Neutrophil (primary cell): ENCODE measurements around the gene TRIL.

ENCODE experiments used
- H3K27ac ChIP-seq: fragments of 200-600 bp; sonication (generic); 2 replicates; pipeline ENCODE4 v1.5.1; 2016; ENCODE audit warnings: mild to moderate bottlenecking, moderate library complexity
- H3K27me3 ChIP-seq: fragments of 200-600 bp; sonication (generic); 2 replicates; pipeline ENCODE4 v1.6.0; 2016; ENCODE audit warnings: mild to moderate bottlenecking
- H3K36me3 ChIP-seq: fragments of 200-600 bp; sonication (generic); 2 replicates; pipeline ENCODE4 v1.5.1; 2017
- H3K4me1 ChIP-seq, 2 experiments: fragments of 200-600 bp in 1 of 2; sonication (generic) in 1 of 2; 1 replicate in 1 of 2; 2 replicates in 1 of 2; pipeline versions ENCODE4 v1.5.1 to v1.6.1; 2013 to 2016; ENCODE audit warnings: low read depth in 1 of 2, low read length in 1 of 2, mild to moderate bottlenecking in 1 of 2, moderate library complexity in 1 of 2; ENCODE audit not compliant: control insufficient read depth in 1 of 2, insufficient read depth in 1 of 2
- H3K4me3 ChIP-seq, 2 experiments: fragments of 200-600 bp in 1 of 2; sonication (generic) in 1 of 2; 1 replicate in 1 of 2; 2 replicates in 1 of 2; pipeline ENCODE4 v1.5.1; 2013 to 2016; ENCODE audit warnings: low read depth in 1 of 2, low read length in 1 of 2, mild to moderate bottlenecking in 1 of 2, moderate library complexity in 1 of 2
- H3K9me3 ChIP-seq: fragments of 200-600 bp; sonication (generic); 2 replicates; pipeline ENCODE4 v1.5.1; 2016
- TF ChIP-seq, protein P1 (sequence below): fragments of 200-600 bp; sonication (generic); IDR thresholded peaks from 2 replicates; pipeline ENCODE4 v1.5.1; 2016; ENCODE audit warnings: antibody characterized with exemption

TRIL gene

DNA sequence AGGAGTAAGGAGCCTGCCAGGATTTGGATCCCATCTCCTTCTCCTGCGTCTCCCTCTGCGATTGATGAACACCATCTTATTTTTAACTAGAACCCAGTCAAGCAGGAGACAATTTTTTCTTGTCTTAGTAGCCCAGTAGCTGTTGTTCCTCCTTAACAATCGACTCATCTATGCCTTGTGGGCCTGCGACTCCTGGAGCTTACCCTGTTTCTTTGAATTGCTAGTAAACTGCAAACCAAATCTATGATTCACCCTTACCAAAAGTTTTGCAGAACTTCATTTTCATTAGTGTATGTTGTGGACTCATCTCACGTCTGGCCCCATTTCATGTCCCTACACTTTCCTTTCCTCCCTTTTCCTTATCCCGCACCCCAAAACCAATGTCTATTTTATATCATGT lies 37.7 kb downstream of the TRIL start:
- Histone ChIP-seq H3K9me3 (no peaks in the 10 kb centered on the region), H3K36me3 (no peaks in the 10 kb centered on the region), H3K27me3 (peaks cover 4% of the 10 kb centered on the region), H3K27ac (no peak overlapping the region), H3K4me1 (peaks cover 4 to 8% of the 10 kb centered on the region in 2 experiments), H3K4me3 (no peak overlapping the region)
- TF ChIP-seq, protein P1, sequence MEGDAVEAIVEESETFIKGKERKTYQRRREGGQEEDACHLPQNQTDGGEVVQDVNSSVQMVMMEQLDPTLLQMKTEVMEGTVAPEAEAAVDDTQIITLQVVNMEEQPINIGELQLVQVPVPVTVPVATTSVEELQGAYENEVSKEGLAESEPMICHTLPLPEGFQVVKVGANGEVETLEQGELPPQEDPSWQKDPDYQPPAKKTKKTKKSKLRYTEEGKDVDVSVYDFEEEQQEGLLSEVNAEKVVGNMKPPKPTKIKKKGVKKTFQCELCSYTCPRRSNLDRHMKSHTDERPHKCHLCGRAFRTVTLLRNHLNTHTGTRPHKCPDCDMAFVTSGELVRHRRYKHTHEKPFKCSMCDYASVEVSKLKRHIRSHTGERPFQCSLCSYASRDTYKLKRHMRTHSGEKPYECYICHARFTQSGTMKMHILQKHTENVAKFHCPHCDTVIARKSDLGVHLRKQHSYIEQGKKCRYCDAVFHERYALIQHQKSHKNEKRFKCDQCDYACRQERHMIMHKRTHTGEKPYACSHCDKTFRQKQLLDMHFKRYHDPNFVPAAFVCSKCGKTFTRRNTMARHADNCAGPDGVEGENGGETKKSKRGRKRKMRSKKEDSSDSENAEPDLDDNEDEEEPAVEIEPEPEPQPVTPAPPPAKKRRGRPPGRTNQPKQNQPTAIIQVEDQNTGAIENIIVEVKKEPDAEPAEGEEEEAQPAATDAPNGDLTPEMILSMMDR, result no peak

- H3K27me3 ChIP-seq, result peaks cover 4% of the 10 kb centered on the region
- no peaks in the 10 kb centered on the region for H3K9me3 ChIP-seq
- no peak overlapping the region for H3K4me3 ChIP-seq
- no peaks in the 10 kb centered on the region for H3K36me3 ChIP-seq
- TF ChIP-seq, protein P1, result no peak
- H3K27ac ChIP-seq, result no peak overlapping the region
- peaks cover 4 to 8% of the 10 kb centered on the region in 2 experiments for H3K4me1 ChIP-seq
Measured at GRCh38 chr7:28919510-28919909, 38.6 kb downstream of the TRIL start.

- no peaks in the 10 kb centered on the region for H3K9me3 ChIP-seq
- peaks cover 11% of the 10 kb centered on the region for H3K27me3 ChIP-seq
- H3K36me3 ChIP-seq, result no peaks in the 10 kb centered on the region
- H3K4me1 ChIP-seq, result no peaks in the 10 kb centered on the region
- H3K4me3 ChIP-seq, result no peak overlapping the region
- H3K27ac ChIP-seq, result no peak overlapping the region
- TF ChIP-seq, protein P1, result no peak
Measured at GRCh38 chr7:28908775-28909174, 49.4 kb downstream of the TRIL start.

- TF ChIP-seq, protein P1, result no peak
- Histone ChIP-seq H3K4me1 (no peaks in the 10 kb centered on the region), H3K27ac (no peak overlapping the region), H3K4me3 (no peak overlapping the region), H3K9me3 (no peaks in the 10 kb centered on the region), H3K27me3 (peaks cover 11% of the 10 kb centered on the region), H3K36me3 (no peaks in the 10 kb centered on the region)
Measured at GRCh38 chr7:28905464-28905863, 52.7 kb downstream of the TRIL start.

DNA sequence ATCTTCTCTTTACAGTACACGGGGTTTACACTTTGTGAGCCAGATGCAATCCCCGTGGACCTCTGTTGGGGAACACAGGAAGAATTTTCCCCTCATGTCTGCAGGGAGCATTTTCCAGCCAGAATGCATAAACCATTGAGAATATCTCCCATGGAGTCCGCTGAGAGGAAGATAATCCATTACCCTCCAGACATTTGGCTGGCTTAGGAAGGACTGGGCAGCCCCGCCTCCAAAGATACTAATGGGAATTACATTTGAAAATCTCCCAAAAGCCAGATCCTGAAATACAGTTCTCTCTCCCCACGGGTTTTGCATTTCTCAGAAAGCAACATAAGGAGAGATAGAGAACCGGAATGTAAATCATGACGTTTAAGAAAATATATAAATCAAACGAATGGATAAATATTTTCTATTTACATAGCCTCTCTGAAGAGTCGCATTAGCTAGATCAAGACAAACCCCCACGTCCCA lies 53.5 kb downstream of the TRIL start:
- Histone ChIP-seq H3K36me3 (no peaks in the 10 kb centered on the region), H3K27ac (no peak overlapping the region), H3K4me3 (no peak overlapping the region), H3K27me3 (peaks cover 11% of the 10 kb centered on the region), H3K9me3 (no peaks in the 10 kb centered on the region), H3K4me1 (no peaks in the 10 kb centered on the region)
- TF ChIP-seq, protein P1, result no peak
